ENCODE results near the gene CHCHD5. TPM values are rescaled to one million over a fixed set of nuclear protein-coding genes. Genes with fewer than 3 reads are reported as not detected.
"Not testable (repeated sequence)": the region's sequence is repeated elsewhere in the genome, so short reads cannot be mapped to it uniquely, and the experiment has no call there.

Gene CHCHD5
- polyA plus RNA-seq, 4 donors, result 18.2 to 34.9 (median 23.6) TPM

GRCh38 chr2:112585400-112585799, 991 bp downstream of the CHCHD5 start:
- no peak for DNase-seq (ENCODE audit: low read depth in 4 of 4, low spot score in 3 of 4)

- no peak for DNase-seq (ENCODE audit: low read depth in 4 of 4, low spot score in 3 of 4)
Observed at GRCh38 chr2:112585873-112586464, 1.6 kb downstream of the CHCHD5 start.

GRCh38 chr2:112588611-112589045, 4.2 kb downstream of the CHCHD5 start:
- DNase-seq (ENCODE audit: low read depth in 4 of 4, low spot score in 3 of 4), result no peak

GRCh38 chr2:112591413-112591812, 7.0 kb downstream of the CHCHD5 start:
- DNase-seq (ENCODE audit: low read depth in 4 of 4, low spot score in 3 of 4), result no peak

- DNase-seq (ENCODE audit: low read depth in 4 of 4, low spot score in 3 of 4), result no peak
Observed at GRCh38 chr2:112593736-112594135, 9.3 kb downstream of the CHCHD5 start.

GRCh38 chr2:112597537-112598322, 13.3 kb downstream of the CHCHD5 start:
- DNase-seq (ENCODE audit: low read depth in 4 of 4, low spot score in 3 of 4), result no peak

GRCh38 chr2:112600634-112601033, 16.2 kb downstream of the CHCHD5 start:
- DNase-seq (ENCODE audit: low read depth in 4 of 4, low spot score in 3 of 4), result no peak

GRCh38 chr2:112601754-112602153, 17.3 kb downstream of the CHCHD5 start:
- no peak for DNase-seq (ENCODE audit: low read depth in 4 of 4, low spot score in 3 of 4)

GRCh38 chr2:112602917-112603316, 18.5 kb downstream of the CHCHD5 start:
- no peak for DNase-seq (ENCODE audit: low read depth in 4 of 4, low spot score in 3 of 4)

- no peak for DNase-seq (ENCODE audit: low read depth in 4 of 4, low spot score in 3 of 4)
Observed at GRCh38 chr2:112603731-112604130, 19.3 kb downstream of the CHCHD5 start.

- no peak for DNase-seq (ENCODE audit: low read depth in 4 of 4, low spot score in 3 of 4)
Observed at GRCh38 chr2:112604952-112605351, 20.5 kb downstream of the CHCHD5 start.

- no peak for DNase-seq (ENCODE audit: low read depth in 4 of 4, low spot score in 3 of 4)
Observed at GRCh38 chr2:112605926-112606325, 21.5 kb downstream of the CHCHD5 start.

GRCh38 chr2:112606547-112606946, 22.1 kb downstream of the CHCHD5 start:
- DNase-seq (ENCODE audit: low read depth in 4 of 4, low spot score in 3 of 4), result no peak

GRCh38 chr2:112607680-112608438, 23.4 kb downstream of the CHCHD5 start:
- DNase-seq (ENCODE audit: low read depth in 4 of 4, low spot score in 3 of 4), result no peak

- not testable (repeated sequence) for DNase-seq (ENCODE audit: low read depth in 4 of 4, low spot score in 3 of 4)
Observed at GRCh38 chr2:112609320-112609719, 24.9 kb downstream of the CHCHD5 start.

- not testable (repeated sequence) for DNase-seq (ENCODE audit: low read depth in 4 of 4, low spot score in 3 of 4)
Observed at GRCh38 chr2:112612283-112612682, 27.9 kb downstream of the CHCHD5 start.

- no peak for DNase-seq (ENCODE audit: low read depth in 4 of 4, low spot score in 3 of 4)
Observed at GRCh38 chr2:112614201-112614840, 29.9 kb downstream of the CHCHD5 start.

- DNase-seq (ENCODE audit: low read depth in 4 of 4, low spot score in 3 of 4), result no peak
Observed at GRCh38 chr2:112615051-112615450, 30.6 kb downstream of the CHCHD5 start.

- not testable (repeated sequence) for DNase-seq (ENCODE audit: low read depth in 4 of 4, low spot score in 3 of 4)
Observed at GRCh38 chr2:112615798-112616197, 31.4 kb downstream of the CHCHD5 start.

GRCh38 chr2:112618383-112618782, 34.0 kb downstream of the CHCHD5 start:
- DNase-seq (ENCODE audit: low read depth in 4 of 4, low spot score in 3 of 4), result no peak
